PFSK-1 (cell line): ENCODE data around the gene SMARCC1.

Experiments used
- FOXP2 ChIP-seq: optimal IDR thresholded peaks from 2 replicates; pipeline ENCODE3; 2011; ENCODE audit warnings: borderline replicate concordance, control low read depth, inconsistent platforms; ENCODE audit not compliant: insufficient read depth; ENCODE audit errors: extremely low read length, extremely low read depth
- POLR2AphosphoS5 ChIP-seq: IDR thresholded peaks from 2 replicates; pipeline ENCODE4 v1.6.1; 2012; ENCODE audit warnings: low read depth, mild to moderate bottlenecking, control low read depth, low read length, moderate library complexity
- SIN3A ChIP-seq: IDR thresholded peaks from 2 replicates; pipeline ENCODE4 v1.6.1; 2012; ENCODE audit warnings: mild to moderate bottlenecking, low read length, moderate library complexity, borderline replicate concordance; ENCODE audit not compliant: insufficient read depth
- TAF1 ChIP-seq: IDR thresholded peaks from 2 replicates; pipeline ENCODE4 v1.6.1; 2012; ENCODE audit warnings: low read length, control low read depth, borderline replicate concordance; ENCODE audit not compliant: insufficient read depth

- TF ChIP-seq FOXP2, result no peak
- TF ChIP-seq POLR2AphosphoS5, result no peak
- no peak for TF ChIP-seq TAF1
- TF ChIP-seq SIN3A, result no peak
Measured at GRCh38 chr3:47761046-47761445, 20.6 kb downstream of the SMARCC1 start.
